Subcutaneous adipose tissue (tissue), 4 donors: ENCODE results near the gene SLC7A4. TPM values are rescaled to one million over a fixed set of nuclear protein-coding genes. Genes with fewer than 3 reads are reported as not detected.

ENCODE experiments used
- CTCF ChIP-seq: fragments of 450-650 bp; IDR thresholded peaks from one replicate; pipeline ENCODE4 v1.5.1; 2016; ENCODE audit warnings: low read depth, mild to moderate bottlenecking, control low read depth, antibody characterized with exemption, moderate library complexity
- total RNA-seq, 4 donors: library from RNA; depleted of rRNA; stranded (reverse); fragments of >200 nt; gene quantifications; one replicate each; pipeline ENCODE4 v1.1.0, GENCODE V29; 2016

The SLC7A4 gene
- total RNA-seq, 4 donors from 2014 or later = 0.94 to 4.4 (median 2.1) TPM

- TF ChIP-seq CTCF = no peak
Measured at GRCh38 chr22:21068681-21069276, 36.4 kb upstream of the SLC7A4 start.

- TF ChIP-seq CTCF = no peak
Measured at GRCh38 chr22:21067901-21068680, 35.7 kb upstream of the SLC7A4 start.

- TF ChIP-seq CTCF = no peak
Measured at GRCh38 chr22:21067075-21067900, 34.9 kb upstream of the SLC7A4 start.

- TF ChIP-seq CTCF = no peak
Measured at GRCh38 chr22:21064917-21065864, 32.8 kb upstream of the SLC7A4 start.

GRCh38 chr22:21055880-21056319 is 23.5 kb upstream of the SLC7A4 start:
- no peak for TF ChIP-seq CTCF

GRCh38 chr22:21055564-21055834 is 23.1 kb upstream of the SLC7A4 start:
- no peak for TF ChIP-seq CTCF
